GM23338 (cell line): Measurements from ENCODE around the gene TRNP1. TPM values are rescaled to one million over a fixed set of nuclear protein-coding genes. Genes with fewer than 3 reads are reported as not detected.

Experiments used
- ATAC-seq: fragments of 200-7000 bp; cut with Tn5 transposase; 3 replicates; pipeline ENCODE4 v1.9.1; 2020
- DNase-seq: peaks from one replicate; pipeline ENCODE4 v3.0.0-alpha.2; 2015; ENCODE audit warnings: low spot score
- H2AFZ ChIP-seq: fragments of 200-600 bp; sonication (generic); 2 replicates; pipeline ENCODE4 v1.8.0; 2016; ENCODE audit warnings: antibody characterized with exemption, mild to moderate bottlenecking, moderate library complexity
- H3F3A ChIP-seq: fragments of 200-600 bp; sonication (generic); replicated peaks from 2 replicates; pipeline ENCODE4 v1.8.0; 2017; ENCODE audit warnings: antibody characterized with exemption, mixed run types, low read depth
- H3K27ac ChIP-seq: fragments of 200-600 bp; sonication (generic); 2 replicates; pipeline ENCODE4 v1.6.1; 2016; ENCODE audit warnings: low read depth
- H3K27me3 ChIP-seq: fragments of 200-600 bp; sonication (generic); 2 replicates; pipeline ENCODE4 v1.8.0; 2016; ENCODE audit warnings: mild to moderate bottlenecking, mixed run types, moderate library complexity; ENCODE audit not compliant: insufficient read depth
- H3K36me3 ChIP-seq: fragments of 200-600 bp; sonication (generic); 2 replicates; pipeline ENCODE4 v1.8.0; 2016; ENCODE audit warnings: mild to moderate bottlenecking; ENCODE audit not compliant: insufficient read depth
- H3K4me1 ChIP-seq: fragments of 200-600 bp; sonication (generic); 2 replicates; pipeline ENCODE4 v1.8.0; 2016; ENCODE audit warnings: mild to moderate bottlenecking, moderate library complexity; ENCODE audit not compliant: insufficient read depth
- H3K4me2 ChIP-seq: fragments of 200-600 bp; sonication (generic); 2 replicates; pipeline ENCODE4 v1.7.1; 2017; ENCODE audit warnings: mixed run types
- H3K4me3 ChIP-seq: fragments of 200-600 bp; sonication (generic); 2 replicates; pipeline ENCODE4 v1.6.1; 2016; ENCODE audit warnings: mixed run types
- H3K79me2 ChIP-seq: fragments of 200-600 bp; sonication (generic); replicated peaks from 2 replicates; pipeline ENCODE4 v1.8.0; 2017; ENCODE audit warnings: mild to moderate bottlenecking; ENCODE audit not compliant: insufficient read depth
- H3K9me2 ChIP-seq: fragments of 200-600 bp; sonication (generic); 2 replicates; pipeline ENCODE4 v1.8.0; 2017; ENCODE audit not compliant: insufficient read depth
- H4K20me1 ChIP-seq: fragments of 200-600 bp; sonication (generic); replicated peaks from 2 replicates; pipeline ENCODE4 v1.8.0; 2017; ENCODE audit warnings: mild to moderate bottlenecking; ENCODE audit not compliant: insufficient read depth
- H3K27ac Mint-ChIP-seq: 2 replicates; pipeline ENCODE4 v1.8.0; 2020; ENCODE audit warnings: inconsistent platforms, mild to moderate bottlenecking, moderate library complexity, mixed read lengths
- H3K27me3 Mint-ChIP-seq: 3 replicates; pipeline ENCODE4 v1.8.0; 2022; ENCODE audit warnings: low read depth, mild to moderate bottlenecking, moderate library complexity, mixed read lengths, inconsistent platforms; ENCODE audit not compliant: insufficient read depth, poor library complexity
- H3K36me3 Mint-ChIP-seq: 3 replicates; pipeline ENCODE4 v1.8.0; 2021; ENCODE audit warnings: low read depth, mild to moderate bottlenecking, inconsistent platforms, moderate library complexity, mixed read lengths
- H3K4me1 Mint-ChIP-seq: 3 replicates; pipeline ENCODE4 v1.8.0; 2020; ENCODE audit warnings: mild to moderate bottlenecking, inconsistent platforms, mixed read lengths
- H3K4me3 Mint-ChIP-seq: 3 replicates; pipeline ENCODE4 v1.8.0; 2021; ENCODE audit warnings: moderate library complexity, mild to moderate bottlenecking, inconsistent platforms, mixed read lengths
- H3K9me3 Mint-ChIP-seq: 3 replicates; pipeline ENCODE4 v1.8.0; 2020; ENCODE audit warnings: moderate library complexity, mild to moderate bottlenecking, inconsistent platforms, mixed read lengths
- CREB1 ChIP-seq: fragments of 250-450 bp; sonication (Bioruptor Pico); IDR thresholded peaks from 2 replicates; pipeline ENCODE4 v1.5.0; 2020; ENCODE audit warnings: low read depth, mild to moderate bottlenecking, moderate library complexity
- EZH2 ChIP-seq: fragments of 200-600 bp; sonication (generic); IDR thresholded peaks from one replicate; pipeline ENCODE4 v1.8.0; 2017; ENCODE audit warnings: antibody characterized with exemption, mild to moderate bottlenecking, low read depth; ENCODE audit not compliant: unreplicated experiment
- EZH2phosphoT487 ChIP-seq: fragments of 200-600 bp; sonication (generic); IDR thresholded peaks from one replicate; pipeline ENCODE4 v1.8.1; 2018; ENCODE audit warnings: antibody characterized with exemption; ENCODE audit not compliant: unreplicated experiment
- JUNB ChIP-seq: IDR thresholded peaks from one replicate; pipeline ENCODE4 v1.6.1; 2016; ENCODE audit warnings: antibody characterized with exemption; ENCODE audit not compliant: unreplicated experiment
- NANOG ChIP-seq: IDR thresholded peaks from 2 replicates; pipeline ENCODE4 v1.6.1; 2016; ENCODE audit warnings: antibody characterized with exemption, borderline replicate concordance
- POLR2AphosphoS5 ChIP-seq: IDR thresholded peaks from 2 replicates; pipeline ENCODE4 v1.6.1; 2016; ENCODE audit warnings: antibody characterized with exemption, low read depth
- STAT1 ChIP-seq: IDR thresholded peaks from one replicate; pipeline ENCODE4 v1.6.1; 2016; ENCODE audit warnings: antibody characterized with exemption; ENCODE audit not compliant: unreplicated experiment
- ZNF114 ChIP-seq: fragments of 250-450 bp; sonication (Bioruptor Pico); IDR thresholded peaks from 2 replicates; pipeline ENCODE4 v1.5.0; 2020; ENCODE audit warnings: mild to moderate bottlenecking, moderate library complexity
- ZNF331 ChIP-seq: fragments of 250-450 bp; sonication (Bioruptor Pico); IDR thresholded peaks from 2 replicates; pipeline ENCODE4 v1.5.0; 2020; ENCODE audit warnings: low read depth, mild to moderate bottlenecking, moderate library complexity
- polyA plus RNA-seq: library from polyadenylated mRNA; unstranded; fragments of >200 nt; fragmentation: Nextera tagmentation; extraction: Ambion mirVana; gene quantifications from 2 replicates; pipeline ENCODE4 v1.2.1, GENCODE V29; 2016
- total RNA-seq: library from RNA; depleted of rRNA; stranded (reverse); fragments of >200 nt; shearing (Covaris generic); gene quantifications from 2 replicates; pipeline ENCODE4 v1.2.3, GENCODE V29; 2014
- TF ChIP-seq, protein P1 (sequence below): IDR thresholded peaks from one replicate; pipeline ENCODE4 v1.6.1; 2018; ENCODE audit warnings: antibody characterized with exemption; ENCODE audit not compliant: unreplicated experiment
- TF ChIP-seq, protein P2 (sequence below): fragments of 250-450 bp; sonication (Bioruptor Pico); IDR thresholded peaks from 2 replicates; pipeline ENCODE4 v1.5.0; 2020; ENCODE audit warnings: mild to moderate bottlenecking, moderate library complexity
- TF ChIP-seq, protein P3 (sequence below), 2 experiments: fragments of 200-600 bp in 1 of 2; sonication (generic) in 1 of 2; conservative IDR thresholded peaks; 2 replicates each; pipeline versions ENCODE4 v1.5.1 to v1.6.1; 2016 to 2017; ENCODE audit warnings: antibody characterized with exemption in 2 of 2, low read depth in 2 of 2, mild to moderate bottlenecking in 2 of 2, moderate library complexity in 1 of 2
- TF ChIP-seq, protein P4 (sequence below): IDR thresholded peaks from 2 replicates; pipeline ENCODE4 v1.6.1; 2016; ENCODE audit warnings: antibody characterized with exemption

Gene TRNP1
- total and polyA plus RNA-seq, 2 experiments from 2014 or later = 21.2 to 54.3 TPM

DNA sequence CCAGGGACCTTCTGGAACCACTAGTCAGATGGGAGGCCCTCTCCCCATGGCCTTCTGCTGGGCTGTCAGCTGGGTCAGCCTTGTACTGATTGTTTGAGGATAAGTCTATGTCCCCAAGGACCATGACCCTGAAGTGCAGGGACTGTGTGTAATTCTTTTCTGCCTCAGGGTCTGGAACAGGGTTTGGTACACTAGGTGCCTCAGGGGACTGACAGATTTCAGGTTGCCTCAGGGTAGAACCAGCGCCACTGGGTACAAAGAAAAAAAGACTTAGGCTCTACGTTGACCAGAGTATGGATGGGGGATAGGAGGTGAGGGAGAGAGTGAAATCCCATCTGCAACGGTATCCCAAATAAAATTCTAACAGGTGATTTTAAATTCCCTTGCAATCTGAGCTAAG is 36.2 kb upstream of the TRNP1 start:
- H3K79me2 ChIP-seq = peaks cover 10% of the 10 kb centered on the region

More for the DNA sequence above, 36.2 kb upstream of the TRNP1 start:
- Mint-ChIP-seq H3K27ac (no peak overlapping the region), H3K27me3 (peaks cover 7% of the 10 kb centered on the region), H3K4me3 (no peak overlapping the region), H3K4me1 (peaks cover 7% of the 10 kb centered on the region; the same call in 2 of the 3 replicates), H3K36me3 (peaks cover 20% of the 10 kb centered on the region), H3K9me3 (peaks cover 2% of the 10 kb centered on the region; the same call in 1 of the 3 replicates)
- Histone ChIP-seq H3K4me2 (no peak overlapping the region), H3K27me3 (no peaks in the 10 kb centered on the region), H3K27ac (no peak overlapping the region), H3K9me2 (no peaks in the 10 kb centered on the region), H3K4me1 (peaks cover 22% of the 10 kb centered on the region; the same call in 1 of the 2 replicates), H3F3A (peaks cover 6% of the 10 kb centered on the region; the same call in 1 of the 2 replicates), H3K4me3 (no peak overlapping the region), H4K20me1 (peaks cover 4% of the 10 kb centered on the region; the same call in 1 of the 2 replicates), H2AFZ (no peak overlapping the region), H3K36me3 (no peaks in the 10 kb centered on the region; the same call in 1 of the 2 replicates)
- ATAC-seq (no peak), DNase-seq (no peak)
- no peak for TF ChIP-seq NANOG
- TF ChIP-seq EZH2 = no peak
- TF ChIP-seq EZH2phosphoT487 = no peak
- no peak for TF ChIP-seq JUNB
- TF ChIP-seq, protein P1, sequence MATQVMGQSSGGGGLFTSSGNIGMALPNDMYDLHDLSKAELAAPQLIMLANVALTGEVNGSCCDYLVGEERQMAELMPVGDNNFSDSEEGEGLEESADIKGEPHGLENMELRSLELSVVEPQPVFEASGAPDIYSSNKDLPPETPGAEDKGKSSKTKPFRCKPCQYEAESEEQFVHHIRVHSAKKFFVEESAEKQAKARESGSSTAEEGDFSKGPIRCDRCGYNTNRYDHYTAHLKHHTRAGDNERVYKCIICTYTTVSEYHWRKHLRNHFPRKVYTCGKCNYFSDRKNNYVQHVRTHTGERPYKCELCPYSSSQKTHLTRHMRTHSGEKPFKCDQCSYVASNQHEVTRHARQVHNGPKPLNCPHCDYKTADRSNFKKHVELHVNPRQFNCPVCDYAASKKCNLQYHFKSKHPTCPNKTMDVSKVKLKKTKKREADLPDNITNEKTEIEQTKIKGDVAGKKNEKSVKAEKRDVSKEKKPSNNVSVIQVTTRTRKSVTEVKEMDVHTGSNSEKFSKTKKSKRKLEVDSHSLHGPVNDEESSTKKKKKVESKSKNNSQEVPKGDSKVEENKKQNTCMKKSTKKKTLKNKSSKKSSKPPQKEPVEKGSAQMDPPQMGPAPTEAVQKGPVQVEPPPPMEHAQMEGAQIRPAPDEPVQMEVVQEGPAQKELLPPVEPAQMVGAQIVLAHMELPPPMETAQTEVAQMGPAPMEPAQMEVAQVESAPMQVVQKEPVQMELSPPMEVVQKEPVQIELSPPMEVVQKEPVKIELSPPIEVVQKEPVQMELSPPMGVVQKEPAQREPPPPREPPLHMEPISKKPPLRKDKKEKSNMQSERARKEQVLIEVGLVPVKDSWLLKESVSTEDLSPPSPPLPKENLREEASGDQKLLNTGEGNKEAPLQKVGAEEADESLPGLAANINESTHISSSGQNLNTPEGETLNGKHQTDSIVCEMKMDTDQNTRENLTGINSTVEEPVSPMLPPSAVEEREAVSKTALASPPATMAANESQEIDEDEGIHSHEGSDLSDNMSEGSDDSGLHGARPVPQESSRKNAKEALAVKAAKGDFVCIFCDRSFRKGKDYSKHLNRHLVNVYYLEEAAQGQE = no peak
- TF ChIP-seq ZNF114 (CRISPR knock-in tag) = no peak
- no peak for TF ChIP-seq POLR2AphosphoS5
- no peak for TF ChIP-seq STAT1
- TF ChIP-seq, protein P2, sequence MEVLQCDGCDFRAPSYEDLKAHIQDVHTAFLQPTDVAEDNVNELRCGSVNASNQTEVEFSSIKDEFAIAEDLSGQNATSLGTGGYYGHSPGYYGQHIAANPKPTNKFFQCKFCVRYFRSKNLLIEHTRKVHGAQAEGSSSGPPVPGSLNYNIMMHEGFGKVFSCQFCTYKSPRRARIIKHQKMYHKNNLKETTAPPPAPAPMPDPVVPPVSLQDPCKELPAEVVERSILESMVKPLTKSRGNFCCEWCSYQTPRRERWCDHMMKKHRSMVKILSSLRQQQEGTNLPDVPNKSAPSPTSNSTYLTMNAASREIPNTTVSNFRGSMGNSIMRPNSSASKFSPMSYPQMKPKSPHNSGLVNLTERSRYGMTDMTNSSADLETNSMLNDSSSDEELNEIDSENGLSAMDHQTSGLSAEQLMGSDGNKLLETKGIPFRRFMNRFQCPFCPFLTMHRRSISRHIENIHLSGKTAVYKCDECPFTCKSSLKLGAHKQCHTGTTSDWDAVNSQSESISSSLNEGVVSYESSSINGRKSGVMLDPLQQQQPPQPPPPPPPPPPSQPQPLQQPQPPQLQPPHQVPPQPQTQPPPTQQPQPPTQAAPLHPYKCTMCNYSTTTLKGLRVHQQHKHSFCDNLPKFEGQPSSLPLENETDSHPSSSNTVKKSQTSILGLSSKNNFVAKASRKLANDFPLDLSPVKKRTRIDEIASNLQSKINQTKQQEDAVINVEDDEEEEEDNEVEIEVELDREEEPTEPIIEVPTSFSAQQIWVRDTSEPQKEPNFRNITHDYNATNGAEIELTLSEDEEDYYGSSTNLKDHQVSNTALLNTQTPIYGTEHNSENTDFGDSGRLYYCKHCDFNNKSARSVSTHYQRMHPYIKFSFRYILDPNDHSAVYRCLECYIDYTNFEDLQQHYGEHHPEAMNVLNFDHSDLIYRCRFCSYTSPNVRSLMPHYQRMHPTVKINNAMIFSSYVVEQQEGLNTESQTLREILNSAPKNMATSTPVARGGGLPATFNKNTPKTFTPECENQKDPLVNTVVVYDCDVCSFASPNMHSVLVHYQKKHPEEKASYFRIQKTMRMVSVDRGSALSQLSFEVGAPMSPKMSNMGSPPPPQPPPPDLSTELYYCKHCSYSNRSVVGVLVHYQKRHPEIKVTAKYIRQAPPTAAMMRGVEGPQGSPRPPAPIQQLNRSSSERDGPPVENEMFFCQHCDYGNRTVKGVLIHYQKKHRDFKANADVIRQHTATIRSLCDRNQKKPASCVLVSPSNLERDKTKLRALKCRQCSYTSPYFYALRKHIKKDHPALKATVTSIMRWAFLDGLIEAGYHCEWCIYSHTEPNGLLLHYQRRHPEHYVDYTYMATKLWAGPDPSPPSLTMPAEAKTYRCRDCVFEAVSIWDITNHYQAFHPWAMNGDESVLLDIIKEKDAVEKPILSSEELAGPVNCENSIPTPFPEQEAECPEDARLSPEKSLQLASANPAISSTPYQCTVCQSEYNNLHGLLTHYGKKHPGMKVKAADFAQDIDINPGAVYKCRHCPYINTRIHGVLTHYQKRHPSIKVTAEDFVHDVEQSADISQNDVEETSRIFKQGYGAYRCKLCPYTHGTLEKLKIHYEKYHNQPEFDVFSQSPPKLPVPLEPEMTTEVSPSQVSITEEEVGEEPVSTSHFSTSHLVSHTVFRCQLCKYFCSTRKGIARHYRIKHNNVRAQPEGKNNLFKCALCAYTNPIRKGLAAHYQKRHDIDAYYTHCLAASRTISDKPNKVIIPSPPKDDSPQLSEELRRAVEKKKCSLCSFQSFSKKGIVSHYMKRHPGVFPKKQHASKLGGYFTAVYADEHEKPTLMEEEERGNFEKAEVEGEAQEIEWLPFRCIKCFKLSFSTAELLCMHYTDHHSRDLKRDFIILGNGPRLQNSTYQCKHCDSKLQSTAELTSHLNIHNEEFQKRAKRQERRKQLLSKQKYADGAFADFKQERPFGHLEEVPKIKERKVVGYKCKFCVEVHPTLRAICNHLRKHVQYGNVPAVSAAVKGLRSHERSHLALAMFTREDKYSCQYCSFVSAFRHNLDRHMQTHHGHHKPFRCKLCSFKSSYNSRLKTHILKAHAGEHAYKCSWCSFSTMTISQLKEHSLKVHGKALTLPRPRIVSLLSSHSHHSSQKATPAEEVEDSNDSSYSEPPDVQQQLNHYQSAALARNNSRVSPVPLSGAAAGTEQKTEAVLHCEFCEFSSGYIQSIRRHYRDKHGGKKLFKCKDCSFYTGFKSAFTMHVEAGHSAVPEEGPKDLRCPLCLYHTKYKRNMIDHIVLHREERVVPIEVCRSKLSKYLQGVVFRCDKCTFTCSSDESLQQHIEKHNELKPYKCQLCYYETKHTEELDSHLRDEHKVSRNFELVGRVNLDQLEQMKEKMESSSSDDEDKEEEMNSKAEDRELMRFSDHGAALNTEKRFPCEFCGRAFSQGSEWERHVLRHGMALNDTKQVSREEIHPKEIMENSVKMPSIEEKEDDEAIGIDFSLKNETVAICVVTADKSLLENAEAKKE (CRISPR knock-in tag) = no peak
- TF ChIP-seq ZNF331 = no peak
- TF ChIP-seq CREB1 (CRISPR knock-in tag) = no peak
- TF ChIP-seq, protein P3, sequence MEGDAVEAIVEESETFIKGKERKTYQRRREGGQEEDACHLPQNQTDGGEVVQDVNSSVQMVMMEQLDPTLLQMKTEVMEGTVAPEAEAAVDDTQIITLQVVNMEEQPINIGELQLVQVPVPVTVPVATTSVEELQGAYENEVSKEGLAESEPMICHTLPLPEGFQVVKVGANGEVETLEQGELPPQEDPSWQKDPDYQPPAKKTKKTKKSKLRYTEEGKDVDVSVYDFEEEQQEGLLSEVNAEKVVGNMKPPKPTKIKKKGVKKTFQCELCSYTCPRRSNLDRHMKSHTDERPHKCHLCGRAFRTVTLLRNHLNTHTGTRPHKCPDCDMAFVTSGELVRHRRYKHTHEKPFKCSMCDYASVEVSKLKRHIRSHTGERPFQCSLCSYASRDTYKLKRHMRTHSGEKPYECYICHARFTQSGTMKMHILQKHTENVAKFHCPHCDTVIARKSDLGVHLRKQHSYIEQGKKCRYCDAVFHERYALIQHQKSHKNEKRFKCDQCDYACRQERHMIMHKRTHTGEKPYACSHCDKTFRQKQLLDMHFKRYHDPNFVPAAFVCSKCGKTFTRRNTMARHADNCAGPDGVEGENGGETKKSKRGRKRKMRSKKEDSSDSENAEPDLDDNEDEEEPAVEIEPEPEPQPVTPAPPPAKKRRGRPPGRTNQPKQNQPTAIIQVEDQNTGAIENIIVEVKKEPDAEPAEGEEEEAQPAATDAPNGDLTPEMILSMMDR (conservative IDR thresholded peaks at IDR 0.05; ENCODE audit: low read depth in 2 of 2) = no peak
- TF ChIP-seq, protein P4, sequence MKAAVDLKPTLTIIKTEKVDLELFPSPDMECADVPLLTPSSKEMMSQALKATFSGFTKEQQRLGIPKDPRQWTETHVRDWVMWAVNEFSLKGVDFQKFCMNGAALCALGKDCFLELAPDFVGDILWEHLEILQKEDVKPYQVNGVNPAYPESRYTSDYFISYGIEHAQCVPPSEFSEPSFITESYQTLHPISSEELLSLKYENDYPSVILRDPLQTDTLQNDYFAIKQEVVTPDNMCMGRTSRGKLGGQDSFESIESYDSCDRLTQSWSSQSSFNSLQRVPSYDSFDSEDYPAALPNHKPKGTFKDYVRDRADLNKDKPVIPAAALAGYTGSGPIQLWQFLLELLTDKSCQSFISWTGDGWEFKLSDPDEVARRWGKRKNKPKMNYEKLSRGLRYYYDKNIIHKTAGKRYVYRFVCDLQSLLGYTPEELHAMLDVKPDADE = no peak
